Hypothalamus (tissue), 51 donors: Measurements from ENCODE around the gene OPTC.
"Not testable (repeated sequence)": the region's sequence is repeated elsewhere in the genome, so short reads cannot be mapped to it uniquely, and the experiment has no call there.

Experiments used
- DNase-seq, 51 donors: peaks; one replicate each; lab custom pipeline; 2025; lab: John Stamatoyannopoulos, UW

The OPTC gene

GRCh38 chr1:203512517-203512847, 18.5 kb downstream of the OPTC start:
- no peak for DNase-seq

GRCh38 chr1:203512848-203513584, 19.1 kb downstream of the OPTC start:
- DNase-seq: peak in 12 of 51 donors; percentile 11 to 70 (median 35)

GRCh38 chr1:203513585-203514031, 19.7 kb downstream of the OPTC start:
- DNase-seq: no peak

- DNase-seq: no peak
These were observed 22.2 kb downstream of the OPTC start for GRCh38 chr1:203516184-203516583.

GRCh38 chr1:203516906-203517305, 23.0 kb downstream of the OPTC start:
- DNase-seq: no peak

GRCh38 chr1:203517426-203518110, 23.6 kb downstream of the OPTC start:
- no peak for DNase-seq

- DNase-seq: not testable (repeated sequence)
These were observed 24.2 kb downstream of the OPTC start for GRCh38 chr1:203518139-203518538.

GRCh38 chr1:203518541-203518940, 24.6 kb downstream of the OPTC start:
- no peak for DNase-seq

- no peak for DNase-seq
These were observed 25.3 kb downstream of the OPTC start for GRCh38 chr1:203519053-203519840.

- no peak for DNase-seq
These were observed 25.9 kb downstream of the OPTC start for GRCh38 chr1:203519896-203520295.

- DNase-seq: no peak
These were observed 26.4 kb downstream of the OPTC start for GRCh38 chr1:203520315-203520714.

- DNase-seq: no peak
These were observed 27.3 kb downstream of the OPTC start for GRCh38 chr1:203521074-203521794.

GRCh38 chr1:203521812-203522211, 27.9 kb downstream of the OPTC start:
- DNase-seq: peak in 2 of 51 donors; percentile 17 to 29

GRCh38 chr1:203522237-203522636, 28.3 kb downstream of the OPTC start:
- peak in 9 of 51 donors; percentile 14 to 33 (median 25) for DNase-seq

GRCh38 chr1:203523667-203524066, 29.7 kb downstream of the OPTC start:
- DNase-seq: no peak

- DNase-seq: no peak
These were observed 30.2 kb downstream of the OPTC start for GRCh38 chr1:203524152-203524551.

- DNase-seq: no peak
These were observed 30.9 kb downstream of the OPTC start for GRCh38 chr1:203524824-203525223.

GRCh38 chr1:203525685-203526084, 31.7 kb downstream of the OPTC start:
- DNase-seq: no peak

- no peak for DNase-seq
These were observed 32.2 kb downstream of the OPTC start for GRCh38 chr1:203526130-203526529.

- DNase-seq: no peak
These were observed 32.6 kb downstream of the OPTC start for GRCh38 chr1:203526572-203526971.

- no peak for DNase-seq
These were observed 33.1 kb downstream of the OPTC start for GRCh38 chr1:203527013-203527412.
